GM21360 (cell line): Measurements from ENCODE around the gene SRPK3.
"Not testable (repeated sequence)": the region's sequence is repeated elsewhere in the genome, so short reads cannot be mapped to it uniquely, and the experiment has no call there.

Experiments
- ATAC-seq: cut with Tn5 transposase; IDR thresholded peaks from one replicate; pipeline ENCODE4 v1.9.1; 2021; ENCODE audit warnings: mild to moderate bottlenecking, moderate library complexity; ENCODE audit not compliant: unreplicated experiment

Gene SRPK3

DNA sequence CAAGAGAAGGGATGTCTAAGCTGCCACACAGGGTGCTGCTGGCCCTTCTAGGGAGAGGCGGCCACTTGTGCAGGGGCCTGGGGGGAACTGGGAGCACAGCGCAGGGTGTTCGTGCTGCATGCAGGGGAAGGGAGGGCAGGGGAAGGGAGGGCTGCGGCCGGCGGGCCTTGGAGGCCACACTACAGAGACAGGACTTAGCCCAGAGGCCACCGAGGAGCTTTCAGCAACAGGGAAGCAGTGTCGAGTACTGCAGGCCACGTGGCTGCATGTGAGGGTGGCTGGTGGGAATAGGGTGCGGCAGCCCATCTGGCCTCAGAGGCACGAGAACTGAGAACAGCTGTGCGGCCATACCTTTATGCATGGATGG is 35.8 kb upstream of the SRPK3 start:
- ATAC-seq = not testable (repeated sequence)

- ATAC-seq = no peak
Measured at GRCh38 chrX:153746359-153746758, 34.5 kb upstream of the SRPK3 start.

DNA sequence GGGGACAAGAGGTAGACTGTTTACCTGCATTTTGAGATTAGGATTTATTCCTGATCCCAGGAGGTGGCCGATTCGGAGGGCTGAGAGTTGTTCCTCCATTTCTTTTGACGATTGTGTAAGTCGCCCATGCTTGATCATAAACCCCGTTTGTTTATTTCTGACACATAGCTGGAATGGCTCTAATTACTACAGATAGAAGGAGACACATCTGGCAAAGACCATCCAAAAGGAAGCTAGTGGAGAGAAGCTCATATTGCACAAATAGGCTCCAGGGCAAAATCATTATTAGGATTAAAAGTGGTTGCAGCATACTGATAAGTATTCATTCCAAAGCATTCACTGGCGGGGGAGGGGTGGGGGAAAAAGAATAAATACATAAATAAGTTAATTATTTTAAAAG is 33.9 kb upstream of the SRPK3 start:
- ATAC-seq = not testable (repeated sequence)

GRCh38 chrX:153749017-153749416 is 31.8 kb upstream of the SRPK3 start:
- not testable (repeated sequence) for ATAC-seq

GRCh38 chrX:153750127-153750774 is 30.6 kb upstream of the SRPK3 start:
- ATAC-seq = no peak

GRCh38 chrX:153755136-153755535 is 25.7 kb upstream of the SRPK3 start:
- no peak for ATAC-seq

- ATAC-seq = no peak
Measured at GRCh38 chrX:153761863-153762262, 19.0 kb upstream of the SRPK3 start.

DNA sequence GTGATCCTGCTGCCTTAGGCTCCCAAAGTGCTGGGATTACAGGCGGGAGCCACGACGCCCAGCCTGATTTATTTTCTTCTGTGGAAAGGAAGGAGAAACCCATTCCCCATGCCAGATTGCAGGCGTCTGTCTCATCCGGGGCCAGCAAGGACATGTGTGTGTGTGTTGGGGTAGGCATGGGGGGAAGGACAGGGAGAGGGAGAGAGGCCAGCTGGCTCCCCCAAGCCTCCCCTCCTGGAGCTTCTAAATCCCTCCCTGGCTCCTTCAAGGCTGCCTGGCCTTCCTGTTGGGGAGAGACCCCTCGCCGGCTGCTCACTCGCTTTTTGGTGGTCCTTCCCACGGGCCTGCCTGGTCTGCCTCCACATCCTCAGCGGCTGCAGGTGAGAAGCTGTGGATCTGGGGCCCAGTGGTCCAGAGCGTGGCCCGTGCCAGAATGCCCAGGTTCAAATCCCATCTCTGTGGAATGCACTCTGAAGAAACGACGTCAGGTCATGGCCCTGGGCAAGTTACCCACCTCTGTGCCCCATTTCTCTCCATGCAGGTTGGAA is 18.1 kb upstream of the SRPK3 start:
- no peak for ATAC-seq

- no peak for ATAC-seq
Measured at GRCh38 chrX:153763298-153763932, 17.4 kb upstream of the SRPK3 start.

DNA sequence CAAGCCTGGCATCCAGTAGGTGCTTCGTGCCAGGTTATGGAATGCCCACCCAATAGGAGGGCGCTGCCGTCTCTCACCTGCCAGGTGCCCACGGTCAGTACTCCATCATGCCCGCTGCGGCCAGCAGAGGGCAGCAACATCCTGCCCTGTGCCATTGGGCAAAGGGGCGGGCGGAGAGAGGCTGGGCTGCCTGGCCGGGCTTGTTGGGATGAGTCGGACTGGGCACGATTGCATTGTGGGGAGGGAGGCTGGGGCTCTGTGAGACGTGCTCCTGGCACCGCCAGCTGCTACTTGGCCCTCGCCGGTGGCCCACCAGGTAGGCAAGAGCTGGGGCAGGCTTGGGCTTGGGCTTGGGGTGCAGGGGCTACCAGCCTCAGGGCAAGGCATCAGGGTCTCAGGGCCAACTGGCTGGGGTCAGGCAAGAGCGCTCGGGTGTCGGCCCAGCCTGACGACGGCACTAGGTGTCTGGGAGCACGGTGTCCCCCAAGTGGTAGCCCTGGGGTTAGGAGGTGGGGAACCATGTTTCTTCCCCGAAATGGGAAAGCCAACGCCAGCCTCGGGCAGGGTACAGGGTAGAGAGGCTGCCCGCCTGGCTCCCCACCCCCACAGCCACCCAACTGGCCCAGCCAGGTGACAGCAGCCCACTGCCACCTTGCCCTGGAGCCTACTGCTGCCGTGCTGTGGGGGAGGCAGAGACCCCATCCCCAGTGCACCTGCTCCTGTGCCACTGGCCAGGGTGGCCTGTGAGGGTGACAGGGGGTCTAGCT is 16.7 kb upstream of the SRPK3 start, which contains the start of gene PLXNB3:
PLXNB3 (plus strand) TSS at position 261 of the 767 bp plus-strand sequence. CDS start 1,287 bp downstream, outside the sequence.
- ATAC-seq = peak; percentile 48

DNA sequence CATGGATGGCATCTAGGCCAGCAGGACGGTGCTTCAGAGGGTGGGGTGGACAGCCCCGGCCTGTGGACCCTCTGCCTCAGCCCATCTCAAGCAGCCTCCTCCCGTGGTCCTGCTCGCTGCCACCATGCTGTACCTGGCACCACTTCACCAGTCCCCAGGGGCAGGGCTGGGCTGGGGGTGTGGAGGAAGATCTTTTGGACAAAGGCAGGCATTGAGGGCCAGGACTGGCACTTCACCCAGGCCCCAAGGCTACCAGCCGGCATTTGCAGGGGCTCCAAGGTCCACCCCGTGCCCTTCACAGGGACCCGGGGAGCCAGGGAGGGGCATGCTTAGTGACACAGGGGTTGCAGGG is 16.1 kb upstream of the SRPK3 start:
- ATAC-seq = no peak

DNA sequence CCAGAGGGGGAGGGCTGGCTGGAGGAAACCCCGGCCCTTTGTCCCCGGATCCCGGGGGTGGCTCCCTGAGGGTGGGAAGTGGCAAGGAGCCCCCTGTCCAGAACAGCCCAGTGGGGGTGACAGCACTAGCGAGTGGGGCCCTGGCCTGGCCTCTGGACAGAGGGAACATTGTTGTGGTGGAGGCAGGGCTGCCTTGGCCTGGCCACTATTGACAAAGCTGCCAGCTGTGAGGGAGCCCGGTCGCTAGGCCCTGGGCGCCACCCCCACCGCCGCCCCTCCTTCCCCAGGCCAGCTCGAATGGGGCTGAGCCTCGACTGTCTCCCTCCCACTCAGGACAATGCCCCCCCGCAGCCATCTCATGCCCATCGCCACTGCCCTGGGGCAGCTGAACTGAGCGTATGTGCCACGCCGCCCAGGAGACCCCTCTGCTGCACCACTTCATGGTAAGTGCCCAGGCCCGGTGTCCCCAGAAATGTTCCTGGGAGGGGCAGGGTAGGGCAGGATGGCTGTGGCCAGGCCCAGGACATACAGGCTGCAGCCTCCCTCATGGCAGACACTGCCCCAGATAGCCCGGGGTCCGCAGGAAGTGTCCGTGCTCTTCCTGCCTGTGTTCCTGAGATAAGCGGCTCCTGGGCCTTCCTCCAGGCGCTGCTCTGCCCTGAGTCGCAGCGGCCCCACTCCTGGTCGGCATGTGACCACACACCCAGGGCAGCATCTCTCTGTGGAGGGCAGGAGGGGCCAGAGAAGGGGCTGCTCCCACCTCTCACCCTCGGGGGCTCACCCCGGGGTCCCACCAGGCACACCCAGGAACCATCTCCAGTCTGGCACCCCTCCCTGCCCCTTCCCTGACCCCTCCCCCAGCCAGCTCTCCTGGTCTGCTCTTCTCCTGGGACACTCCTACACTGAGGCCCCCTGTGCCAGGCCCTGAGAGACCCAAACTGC is 15.4 kb upstream of the SRPK3 start:
- ATAC-seq = no peak

GRCh38 chrX:153766098-153766817 is 14.6 kb upstream of the SRPK3 start:
- ATAC-seq = no peak

DNA sequence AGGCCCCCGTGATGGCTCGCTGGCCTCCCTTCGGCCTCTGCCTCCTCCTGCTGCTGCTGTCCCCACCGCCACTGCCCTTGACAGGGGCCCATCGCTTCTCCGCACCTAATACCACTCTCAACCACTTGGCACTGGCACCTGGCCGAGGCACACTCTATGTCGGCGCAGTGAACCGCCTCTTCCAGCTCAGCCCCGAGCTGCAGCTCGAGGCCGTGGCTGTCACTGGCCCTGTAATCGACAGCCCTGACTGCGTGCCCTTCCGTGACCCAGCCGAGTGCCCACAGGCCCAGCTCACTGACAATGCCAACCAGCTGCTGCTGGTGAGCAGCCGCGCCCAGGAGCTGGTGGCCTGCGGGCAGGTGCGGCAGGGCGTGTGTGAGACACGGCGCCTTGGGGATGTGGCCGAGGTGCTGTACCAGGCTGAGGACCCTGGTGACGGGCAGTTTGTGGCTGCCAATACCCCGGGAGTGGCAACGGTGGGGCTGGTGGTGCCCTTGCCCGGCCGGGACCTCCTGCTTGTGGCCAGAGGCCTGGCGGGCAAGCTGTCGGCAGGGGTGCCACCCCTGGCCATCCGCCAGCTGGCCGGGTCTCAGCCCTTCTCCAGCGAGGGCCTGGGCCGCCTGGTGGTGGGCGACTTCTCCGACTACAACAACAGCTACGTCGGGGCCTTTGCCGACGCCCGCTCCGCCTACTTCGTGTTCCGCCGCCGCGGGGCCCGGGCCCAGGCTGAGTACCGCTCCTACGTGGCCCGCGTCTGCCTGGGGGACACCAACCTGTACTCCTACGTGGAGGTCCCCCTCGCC is 13.8 kb upstream of the SRPK3 start:
- ATAC-seq = no peak

- ATAC-seq = no peak
Measured at GRCh38 chrX:153767674-153768055, 13.2 kb upstream of the SRPK3 start.

DNA sequence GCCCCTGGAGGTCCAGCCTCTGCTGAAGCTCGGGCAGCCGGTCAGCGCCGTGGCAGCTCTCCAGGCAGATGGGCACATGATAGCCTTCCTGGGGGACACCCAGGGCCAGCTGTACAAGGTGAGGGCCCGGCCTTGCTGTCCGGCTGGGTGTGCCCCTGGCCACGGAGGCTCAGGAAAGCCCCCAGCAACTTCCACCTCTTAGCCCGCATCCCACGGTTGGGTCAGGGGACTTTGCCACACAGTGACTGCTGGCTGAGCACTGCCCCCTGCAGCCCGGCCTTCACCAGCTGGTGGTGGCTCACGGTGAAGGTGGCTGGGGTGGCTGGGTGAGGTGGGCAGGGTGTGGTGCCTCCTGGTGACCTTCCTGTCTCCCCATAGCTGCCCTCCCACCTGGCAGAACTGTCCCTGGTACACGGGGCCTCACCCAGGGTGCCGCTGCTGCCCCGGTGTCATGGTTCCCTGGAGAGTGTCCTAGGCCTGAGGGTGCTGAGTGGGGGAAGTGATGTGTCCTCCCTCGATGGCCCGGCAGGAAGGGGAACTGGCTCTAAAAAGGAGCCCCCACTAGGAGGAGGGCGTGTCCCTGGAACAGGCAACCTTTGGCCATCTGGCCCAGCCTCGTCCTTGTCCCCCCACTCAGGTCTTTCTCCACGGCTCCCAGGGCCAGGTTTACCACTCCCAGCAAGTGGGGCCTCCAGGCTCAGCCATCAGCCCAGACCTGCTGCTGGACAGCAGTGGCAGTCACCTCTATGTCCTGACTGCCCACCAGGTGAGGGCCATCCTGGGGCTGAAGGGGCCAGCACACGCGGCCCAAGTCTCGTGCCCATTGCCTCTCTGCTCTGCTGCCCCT is 12.3 kb upstream of the SRPK3 start:
- ATAC-seq = no peak

DNA sequence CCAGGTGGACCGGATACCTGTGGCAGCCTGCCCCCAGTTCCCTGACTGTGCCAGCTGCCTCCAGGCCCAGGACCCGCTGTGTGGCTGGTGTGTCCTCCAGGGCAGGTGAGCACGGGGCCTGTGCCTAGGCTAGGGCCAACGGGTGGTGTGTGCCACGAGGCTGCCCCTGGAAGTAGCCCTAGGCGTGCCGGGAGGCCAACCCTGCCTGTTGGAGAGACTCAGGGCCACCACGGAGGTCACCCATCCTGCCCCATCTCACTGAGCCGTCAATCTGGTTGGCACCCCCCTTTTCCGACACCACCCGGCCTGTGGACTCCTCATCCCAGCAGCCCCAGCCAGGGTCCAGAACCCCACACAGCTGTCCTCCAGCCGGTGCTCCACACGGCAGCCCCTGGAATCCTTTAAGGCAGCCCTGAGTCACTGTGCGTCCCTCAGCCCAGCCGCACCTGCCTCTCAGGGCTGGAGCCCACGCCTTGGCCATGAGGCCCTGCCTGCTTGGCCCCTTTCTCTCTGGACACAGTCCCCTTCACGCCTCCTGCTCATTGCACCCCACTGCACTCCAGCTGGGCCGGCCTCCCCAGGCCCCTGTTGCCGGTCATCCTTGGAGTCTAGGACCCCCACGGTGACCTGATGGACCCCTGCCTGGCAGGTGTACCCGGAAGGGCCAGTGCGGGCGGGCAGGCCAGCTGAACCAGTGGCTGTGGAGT is 11.5 kb upstream of the SRPK3 start:
- ATAC-seq = no peak
